MCF 10A (cell line): ENCODE data around the gene BAIAP2L2. TPM values are rescaled to one million over a fixed set of nuclear protein-coding genes. Genes with fewer than 3 reads are reported as not detected.
"Not testable (repeated sequence)": the region's sequence is repeated elsewhere in the genome, so short reads cannot be mapped to it uniquely, and the experiment has no call there.

Experiments used
- BruUV-seq: library from RNA; stranded (reverse); fragments of 400-500 nt; replicated peaks from 2 replicates; lab custom pipeline; 2021; lab: Mats Ljungman, UMichigan
- CTCF ChIA-PET: fragments of 300-600 bp; sonication (Branson Sonifier 250); formaldehyde crosslinking; extraction: SDS; loops from one replicate; lab custom pipeline; 2021; ENCODE audit warnings: antibody characterized with exemption, inconsistent platforms; lab: Yijun Ruan, JAX
- POLR2A ChIA-PET: fragments of 300-600, 350-650 bp; sonication (Branson Sonifier 250); formaldehyde crosslinking; extraction: SDS; loops from one replicate; lab custom pipeline; 2020; ENCODE audit warnings: antibody characterized with exemption, inconsistent platforms; lab: Yijun Ruan, JAX
- DNase-seq: peaks from one replicate; pipeline ENCODE4 v3.0.0-alpha.2; 2018; ENCODE audit not compliant: unreplicated experiment
- H3K27ac Mint-ChIP-seq: one replicate; pipeline ENCODE4 v1.8.0; 2022; ENCODE audit warnings: mild to moderate bottlenecking, low read depth, mixed read lengths; ENCODE audit not compliant: unreplicated experiment
- H3K27me3 Mint-ChIP-seq: one replicate; pipeline ENCODE4 v1.8.0; 2022; ENCODE audit warnings: mixed read lengths; ENCODE audit not compliant: insufficient read depth, unreplicated experiment
- H3K36me3 Mint-ChIP-seq: one replicate; pipeline ENCODE4 v1.8.0; 2022; ENCODE audit warnings: mild to moderate bottlenecking, moderate library complexity, mixed read lengths; ENCODE audit not compliant: insufficient read depth, unreplicated experiment
- H3K4me1 Mint-ChIP-seq: one replicate; pipeline ENCODE4 v1.8.0; 2022; ENCODE audit warnings: mixed read lengths; ENCODE audit not compliant: insufficient read depth, unreplicated experiment
- H3K4me3 Mint-ChIP-seq: one replicate; pipeline ENCODE4 v1.8.0; 2022; ENCODE audit warnings: mild to moderate bottlenecking, moderate library complexity, mixed read lengths; ENCODE audit not compliant: unreplicated experiment
- H3K9me3 Mint-ChIP-seq: one replicate; pipeline ENCODE4 v1.8.0; 2022; ENCODE audit warnings: mixed read lengths; ENCODE audit not compliant: unreplicated experiment
- CTCF ChIP-seq: fragments of 200-600 bp; IDR thresholded peaks from one replicate; pipeline ENCODE4 v1.8.0; 2022; ENCODE audit warnings: antibody characterized with exemption, mild to moderate bottlenecking; ENCODE audit not compliant: unreplicated experiment
- intact Hi-C: fragments of 100-400 bp; cut with micrococcal nuclease; formaldehyde crosslinking; loops from 2 replicates; pipeline ENCODE4 v1.14.1; 2022
- total RNA-seq: library from RNA; stranded (reverse); gene quantifications from 2 replicates; pipeline ENCODE4 v1.2.3, GENCODE V29; 2022

BAIAP2L2 gene
- total RNA-seq, 1 experiment from 2014 or later: 7.1 TPM

GRCh38 chr22:38079804-38080203 lies 30.7 kb downstream of the BAIAP2L2 start:
- no peaks in the 10 kb centered on the region for H3K27me3 Mint-ChIP-seq
- H3K4me3 Mint-ChIP-seq: no peak overlapping the region
- H3K9me3 Mint-ChIP-seq: no peaks in the 10 kb centered on the region
- no peak for DNase-seq
- intact Hi-C loops: no loop called here
- no TSS peak for BruUV-seq
- H3K36me3 Mint-ChIP-seq: peaks cover 10% of the 10 kb centered on the region
- H3K4me1 Mint-ChIP-seq: no peaks in the 10 kb centered on the region
- ChIA-PET POLR2A (no interaction called here), CTCF (interaction anchor here (0.7 kb wide), 1 partner anchor 159 kb away, joined by 4 read pairs; no protein-coding TSS in a partner anchor)
- no peak for TF ChIP-seq CTCF
- no peak overlapping the region for H3K27ac Mint-ChIP-seq

GRCh38 chr22:38079208-38079607 lies 31.3 kb downstream of the BAIAP2L2 start:
- H3K27me3 Mint-ChIP-seq, POLR2A ChIA-PET, DNase-seq, BruUV-seq, H3K27ac Mint-ChIP-seq, intact Hi-C loops, H3K4me1 Mint-ChIP-seq, H3K9me3 Mint-ChIP-seq, H3K4me3 Mint-ChIP-seq: not testable (repeated sequence)
- CTCF ChIA-PET: interaction anchor here (0.7 kb wide), 1 partner anchor 159 kb away, joined by 4 read pairs; no protein-coding TSS in a partner anchor
- peaks cover 10% of the 10 kb centered on the region for H3K36me3 Mint-ChIP-seq

- Mint-ChIP-seq H3K9me3 (no peaks in the 10 kb centered on the region), H3K36me3 (peaks cover 12% of the 10 kb centered on the region), H3K4me3 (no peak overlapping the region), H3K27ac (no peak overlapping the region), H3K27me3 (no peaks in the 10 kb centered on the region), H3K4me1 (no peaks in the 10 kb centered on the region)
- no TSS peak for BruUV-seq
- TF ChIP-seq CTCF: no peak
- no peak for DNase-seq
- ChIA-PET CTCF (no interaction called here), POLR2A (interaction anchor here (1.0 kb wide), 1 partner anchor 21 kb away, joined by 5 read pairs; the partner anchor contains the start of gene PICK1)
- intact Hi-C loops: no loop called here
Measured at GRCh38 chr22:38078046-38078840, 32.2 kb downstream of the BAIAP2L2 start.

GRCh38 chr22:38077595-38077994 lies 32.9 kb downstream of the BAIAP2L2 start:
- BruUV-seq: no TSS peak
- Mint-ChIP-seq H3K27me3 (no peaks in the 10 kb centered on the region), H3K9me3 (no peaks in the 10 kb centered on the region), H3K4me1 (no peaks in the 10 kb centered on the region), H3K27ac (no peak overlapping the region), H3K4me3 (no peak overlapping the region), H3K36me3 (peaks cover 18% of the 10 kb centered on the region)
- intact Hi-C loops: no loop called here
- TF ChIP-seq CTCF: no peak
- DNase-seq: no peak
- ChIA-PET CTCF (no interaction called here), POLR2A (interaction anchor here (1.0 kb wide), 1 partner anchor 20 kb away, joined by 5 read pairs; the partner anchor contains the start of gene PICK1)
